Stimulated activated CD4-positive, alpha-beta T cell treated with anti-CD3 and anti-CD28 coated beads, Interleukin-15, amount 100 ng/mL, for 48 hours (primary cell): ENCODE measurements around the gene TERT.
"Not testable (repeated sequence)": the region's sequence is repeated elsewhere in the genome, so short reads cannot be mapped to it uniquely, and the experiment has no call there.

Source experiments
- DNase-seq, 2 donors: peaks; one replicate each; pipeline ENCODE4 v3.0.0-alpha.2; 2020; ENCODE audit warnings: low read depth in 2 of 2

TERT gene

GRCh38 chr5:1294835-1295649 lies at the start of gene TERT:
Gene TERT, minus strand, starts transcription at chr5:1295068. Its CDS starts 79 bp downstream, at chr5:1294989.
- peak; percentile 62 to 84 for DNase-seq

GRCh38 chr5:1343931-1344901 lies 49.3 kb upstream of the TERT start:
- DNase-seq: no peak

GRCh38 chr5:1343315-1343751 lies 48.5 kb upstream of the TERT start:
- DNase-seq: no peak

GRCh38 chr5:1342711-1343110 lies 47.8 kb upstream of the TERT start:
- not testable (repeated sequence) for DNase-seq

- DNase-seq: no peak
Observed at GRCh38 chr5:1342268-1342667, 47.4 kb upstream of the TERT start.

- no peak for DNase-seq
Observed at GRCh38 chr5:1341863-1342262, 47.0 kb upstream of the TERT start.

GRCh38 chr5:1339818-1340210 lies 44.9 kb upstream of the TERT start:
- not testable (repeated sequence) for DNase-seq

- not testable (repeated sequence) for DNase-seq
Observed at GRCh38 chr5:1339139-1339817, 44.4 kb upstream of the TERT start.

GRCh38 chr5:1338506-1339070 lies 43.7 kb upstream of the TERT start:
- no peak for DNase-seq

- DNase-seq: no peak
Observed at GRCh38 chr5:1338196-1338490, 43.3 kb upstream of the TERT start.

- no peak for DNase-seq
Observed at GRCh38 chr5:1337489-1338195, 42.8 kb upstream of the TERT start.

GRCh38 chr5:1336749-1337488 lies 42.1 kb upstream of the TERT start:
- no peak for DNase-seq

- DNase-seq: no peak
Observed at GRCh38 chr5:1336106-1336561, 41.3 kb upstream of the TERT start.

GRCh38 chr5:1335540-1336095 lies 40.8 kb upstream of the TERT start:
- DNase-seq: no peak

- no peak for DNase-seq
Observed at GRCh38 chr5:1334831-1335539, 40.1 kb upstream of the TERT start.

- no peak for DNase-seq
Observed at GRCh38 chr5:1333986-1334385, 39.1 kb upstream of the TERT start.

- DNase-seq: not testable (repeated sequence)
Observed at GRCh38 chr5:1333286-1333685, 38.4 kb upstream of the TERT start.

GRCh38 chr5:1332461-1333001 lies 37.7 kb upstream of the TERT start:
- no peak for DNase-seq

GRCh38 chr5:1331861-1332405 lies 37.1 kb upstream of the TERT start:
- DNase-seq: no peak
